ENCODE results near the gene USH2A. TPM values are rescaled to one million over a fixed set of nuclear protein-coding genes. Genes with fewer than 3 reads are reported as not detected.

USH2A gene
- total RNA-seq, 4 donors from 2014 or later: 0.08 to 0.18 TPM; not detected in 2

GRCh38 chr1:216215169-216215568 is 208.1 kb downstream of the USH2A start:
- H3K4me3 ChIP-seq: no peak overlapping the region
- no peaks in the 10 kb centered on the region for H3K27me3 ChIP-seq
- no peak overlapping the region for H3K27ac ChIP-seq
- no peaks in the 10 kb centered on the region for H3K9me3 ChIP-seq
- H3K4me1 ChIP-seq: no peaks in the 10 kb centered on the region
- H3K36me3 ChIP-seq: no peaks in the 10 kb centered on the region
- TF ChIP-seq POLR2AphosphoS5 (IDR thresholded peaks at IDR 0.05) (no peak), POLR2A (IDR thresholded peaks at IDR 0.05) (no peak), EP300 (IDR thresholded peaks at IDR 0.05) (no peak), CTCF (IDR thresholded peaks at IDR 0.05) (no peak)
- DNase-seq (ENCODE audit: low spot score in 2 of 2): no peak

- Histone ChIP-seq H3K27me3 (no peaks in the 10 kb centered on the region), H3K4me3 (no peak overlapping the region), H3K4me1 (no peaks in the 10 kb centered on the region), H3K9me3 (no peaks in the 10 kb centered on the region), H3K36me3 (no peaks in the 10 kb centered on the region), H3K27ac (no peak overlapping the region)
- no peak for DNase-seq (ENCODE audit: low spot score in 2 of 2)
- TF ChIP-seq EP300 (IDR thresholded peaks at IDR 0.05): no peak
- TF ChIP-seq POLR2A (IDR thresholded peaks at IDR 0.05): no peak
- TF ChIP-seq POLR2AphosphoS5 (IDR thresholded peaks at IDR 0.05): no peak
- no peak for TF ChIP-seq CTCF (IDR thresholded peaks at IDR 0.05)
- 96% methylated on average over 1 of the region's 1 CpG for WGBS
These were observed 210.4 kb downstream of the USH2A start for GRCh38 chr1:216212826-216213225.

- 21% methylated on average over 4 of the region's 4 CpGs for WGBS
- no peaks in the 10 kb centered on the region for H3K36me3 ChIP-seq
- H3K4me1 ChIP-seq: no peaks in the 10 kb centered on the region
- no peaks in the 10 kb centered on the region for H3K27me3 ChIP-seq
- no peak overlapping the region for H3K4me3 ChIP-seq
- no peak for DNase-seq (ENCODE audit: low spot score in 2 of 2)
- no peak for TF ChIP-seq CTCF (IDR thresholded peaks at IDR 0.05)
- no peak for TF ChIP-seq POLR2AphosphoS5 (IDR thresholded peaks at IDR 0.05)
- no peak for TF ChIP-seq EP300 (IDR thresholded peaks at IDR 0.05)
- no peak for TF ChIP-seq POLR2A (IDR thresholded peaks at IDR 0.05)
- H3K27ac ChIP-seq: no peak overlapping the region
- H3K9me3 ChIP-seq: no peaks in the 10 kb centered on the region
These were observed 213.2 kb downstream of the USH2A start for GRCh38 chr1:216210081-216210480.

GRCh38 chr1:216209125-216209524 is 214.1 kb downstream of the USH2A start:
- 86% methylated on average over 1 of the region's 1 CpG for WGBS
- TF ChIP-seq EP300 (IDR thresholded peaks at IDR 0.05) (no peak), POLR2AphosphoS5 (IDR thresholded peaks at IDR 0.05) (no peak), POLR2A (IDR thresholded peaks at IDR 0.05) (no peak), CTCF (IDR thresholded peaks at IDR 0.05) (no peak)
- no peak overlapping the region for H3K27ac ChIP-seq
- no peaks in the 10 kb centered on the region for H3K9me3 ChIP-seq
- no peaks in the 10 kb centered on the region for H3K27me3 ChIP-seq
- H3K4me3 ChIP-seq: no peak overlapping the region
- DNase-seq (ENCODE audit: low spot score in 2 of 2): no peak
- H3K36me3 ChIP-seq: no peaks in the 10 kb centered on the region
- no peaks in the 10 kb centered on the region for H3K4me1 ChIP-seq

GRCh38 chr1:216207154-216207553 is 216.1 kb downstream of the USH2A start:
- WGBS: 90% methylated on average over 1 of the region's 1 CpG
- Histone ChIP-seq H3K36me3 (no peaks in the 10 kb centered on the region), H3K27ac (no peak overlapping the region), H3K4me1 (no peaks in the 10 kb centered on the region), H3K9me3 (no peaks in the 10 kb centered on the region), H3K27me3 (no peaks in the 10 kb centered on the region), H3K4me3 (no peak overlapping the region)
- no peak for DNase-seq (ENCODE audit: low spot score in 2 of 2)
- no peak for TF ChIP-seq EP300 (IDR thresholded peaks at IDR 0.05)
- no peak for TF ChIP-seq POLR2A (IDR thresholded peaks at IDR 0.05)
- TF ChIP-seq POLR2AphosphoS5 (IDR thresholded peaks at IDR 0.05): no peak
- no peak for TF ChIP-seq CTCF (IDR thresholded peaks at IDR 0.05)
